MM.1S (cell line): ENCODE measurements around the gene SNRPD3.

Source experiments
- EZH2 ChIP-seq: fragments of 300-600 bp; sonication (generic); optimal IDR thresholded peaks from 2 replicates; pipeline ENCODE3; 2017; ENCODE audit warnings: low read depth, mild to moderate bottlenecking, antibody characterized with exemption, low read length, mixed read lengths
- EZH2phosphoT487 ChIP-seq: fragments of 300-600 bp; sonication (generic); IDR thresholded peaks from 2 replicates; pipeline ENCODE4 v1.6.1; 2018; ENCODE audit warnings: antibody characterized with exemption, low read length
- TF ChIP-seq, protein P1 (sequence below): fragments of 300-600 bp; sonication (generic); IDR thresholded peaks from 2 replicates; pipeline ENCODE4 v1.5.1; 2016; ENCODE audit warnings: antibody characterized with exemption, low read length, mixed read lengths

DNA sequence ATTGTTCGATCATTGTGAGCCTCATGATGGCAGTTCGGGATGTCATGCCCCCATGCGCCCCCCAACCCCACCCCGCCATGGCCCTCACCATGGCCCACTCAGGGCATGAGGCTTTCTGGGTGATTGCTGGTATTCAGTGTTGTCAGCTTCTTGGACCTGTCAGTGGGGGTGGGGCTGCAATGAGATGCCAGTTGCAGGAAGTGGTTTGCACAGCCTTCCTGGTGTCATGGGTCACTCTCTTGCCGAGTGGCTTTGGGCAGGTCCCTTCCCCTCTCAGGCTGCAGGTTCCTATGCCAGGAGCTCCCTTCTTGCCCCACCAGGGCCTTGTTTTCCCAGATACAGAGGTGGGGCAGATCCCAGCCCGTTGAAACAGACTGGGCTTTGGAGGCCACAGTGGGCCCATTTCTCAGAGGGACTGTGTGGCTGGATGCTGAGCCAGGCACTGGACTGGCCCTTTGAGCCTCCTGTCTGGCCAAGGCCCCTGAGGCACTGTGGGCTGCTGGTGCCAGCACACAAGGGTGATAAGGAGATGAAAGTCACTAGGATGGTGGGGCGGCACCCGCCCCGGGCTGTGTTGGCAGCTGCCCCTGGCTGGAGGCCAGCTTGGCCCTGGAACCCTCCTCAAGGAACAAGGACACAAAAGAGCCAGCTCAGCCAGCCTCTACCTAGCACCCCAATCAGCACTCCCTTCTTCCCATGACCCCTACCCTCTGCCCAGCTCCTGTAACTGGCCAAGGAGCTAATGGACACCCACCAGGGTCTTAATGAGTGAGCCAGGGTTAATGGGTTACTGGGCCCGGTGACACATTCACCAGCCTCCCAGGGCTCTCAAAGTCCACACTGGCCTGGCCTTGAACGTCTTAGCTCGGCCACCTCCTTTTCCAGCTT is 45.7 kb downstream of the SNRPD3 start:
- TF ChIP-seq, protein P1, sequence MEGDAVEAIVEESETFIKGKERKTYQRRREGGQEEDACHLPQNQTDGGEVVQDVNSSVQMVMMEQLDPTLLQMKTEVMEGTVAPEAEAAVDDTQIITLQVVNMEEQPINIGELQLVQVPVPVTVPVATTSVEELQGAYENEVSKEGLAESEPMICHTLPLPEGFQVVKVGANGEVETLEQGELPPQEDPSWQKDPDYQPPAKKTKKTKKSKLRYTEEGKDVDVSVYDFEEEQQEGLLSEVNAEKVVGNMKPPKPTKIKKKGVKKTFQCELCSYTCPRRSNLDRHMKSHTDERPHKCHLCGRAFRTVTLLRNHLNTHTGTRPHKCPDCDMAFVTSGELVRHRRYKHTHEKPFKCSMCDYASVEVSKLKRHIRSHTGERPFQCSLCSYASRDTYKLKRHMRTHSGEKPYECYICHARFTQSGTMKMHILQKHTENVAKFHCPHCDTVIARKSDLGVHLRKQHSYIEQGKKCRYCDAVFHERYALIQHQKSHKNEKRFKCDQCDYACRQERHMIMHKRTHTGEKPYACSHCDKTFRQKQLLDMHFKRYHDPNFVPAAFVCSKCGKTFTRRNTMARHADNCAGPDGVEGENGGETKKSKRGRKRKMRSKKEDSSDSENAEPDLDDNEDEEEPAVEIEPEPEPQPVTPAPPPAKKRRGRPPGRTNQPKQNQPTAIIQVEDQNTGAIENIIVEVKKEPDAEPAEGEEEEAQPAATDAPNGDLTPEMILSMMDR = no peak
- TF ChIP-seq EZH2 = no peak
- TF ChIP-seq EZH2phosphoT487 = no peak
